ENCODE measurements around the gene RAPGEF3.

DNA sequence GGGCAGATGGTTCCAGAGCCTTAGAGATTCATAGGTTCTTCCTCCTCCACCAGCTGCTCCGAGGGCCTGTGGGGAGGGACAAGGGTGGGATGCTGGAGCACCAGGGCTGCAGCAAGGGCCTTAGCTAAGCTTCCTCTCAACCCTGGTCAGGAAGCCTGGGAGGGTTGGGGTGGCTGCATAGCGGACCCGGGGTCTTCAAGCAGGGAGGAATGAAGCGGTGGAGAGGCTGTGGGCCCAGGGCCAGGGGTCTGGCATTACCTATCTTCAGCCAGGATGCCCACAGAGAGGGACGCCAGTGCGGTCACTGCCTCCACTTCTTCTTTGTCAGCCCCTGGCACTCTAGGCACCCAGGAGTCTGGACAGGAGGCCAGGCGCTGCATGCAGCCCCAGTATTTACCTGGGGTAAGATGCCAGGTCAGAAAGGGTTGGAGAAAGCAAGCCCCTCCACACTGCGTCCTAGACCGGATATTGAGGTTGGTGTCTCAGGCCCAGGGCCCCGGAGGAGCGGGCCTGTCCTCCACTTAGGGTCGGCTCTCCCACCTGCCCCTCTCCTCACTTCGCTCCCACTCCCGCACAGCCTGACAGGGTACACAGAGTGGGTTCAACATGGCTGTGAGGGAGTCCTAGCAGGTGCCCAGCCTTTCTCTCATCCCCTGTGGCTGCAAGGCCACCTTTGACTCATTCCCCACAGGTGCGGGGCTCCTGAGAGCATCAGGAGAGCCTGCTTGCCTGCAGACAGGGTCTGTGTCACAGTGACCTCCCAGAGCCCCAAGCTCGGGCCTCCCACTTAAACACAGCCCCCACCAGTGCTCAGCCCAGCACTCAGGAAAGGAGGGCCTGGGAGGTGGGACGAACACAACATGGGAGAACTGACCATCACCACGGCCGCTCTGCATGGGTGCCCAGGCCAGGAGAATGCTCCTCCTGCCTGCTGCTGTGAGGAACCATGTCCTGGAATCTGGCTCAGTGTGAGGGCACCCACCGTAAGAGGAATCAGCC is 25.4 kb upstream of the RAPGEF3 start:
- TF ChIP-seq ZFX (CRISPR knock-in tag; IDR thresholded peaks at IDR 0.05) (no peak), E2F3 (CRISPR knock-in tag; IDR thresholded peaks at IDR 0.05) (no peak), POLR2AphosphoS5 (IDR thresholded peaks at IDR 0.05; ENCODE audit: control insufficient read depth, insufficient read depth, low read depth, low read length) (no peak), EGR1 (conservative IDR thresholded peaks at IDR 0.05) (no peak), KLF1 (tag; IDR thresholded peaks at IDR 0.05) (no peak), JUND (IDR thresholded peaks at IDR 0.05; ENCODE audit: borderline replicate concordance, low read depth, low read length) (no peak), JUND (tag; IDR thresholded peaks at IDR 0.05; ENCODE audit: borderline replicate concordance, low read depth, low read length) (no peak), ZNF707 (CRISPR knock-in tag; conservative IDR thresholded peaks at IDR 0.05) (no peak), ZZZ3 (IDR thresholded peaks at IDR 0.05) (no peak), IRF2 (CRISPR knock-in tag; IDR thresholded peaks at IDR 0.05) (no peak), NRF1 (conservative IDR thresholded peaks at IDR 0.05 in 1 of 2, IDR thresholded peaks at IDR 0.05 in 1 of 2) (no peak)
- TF ChIP-seq, protein P1, sequence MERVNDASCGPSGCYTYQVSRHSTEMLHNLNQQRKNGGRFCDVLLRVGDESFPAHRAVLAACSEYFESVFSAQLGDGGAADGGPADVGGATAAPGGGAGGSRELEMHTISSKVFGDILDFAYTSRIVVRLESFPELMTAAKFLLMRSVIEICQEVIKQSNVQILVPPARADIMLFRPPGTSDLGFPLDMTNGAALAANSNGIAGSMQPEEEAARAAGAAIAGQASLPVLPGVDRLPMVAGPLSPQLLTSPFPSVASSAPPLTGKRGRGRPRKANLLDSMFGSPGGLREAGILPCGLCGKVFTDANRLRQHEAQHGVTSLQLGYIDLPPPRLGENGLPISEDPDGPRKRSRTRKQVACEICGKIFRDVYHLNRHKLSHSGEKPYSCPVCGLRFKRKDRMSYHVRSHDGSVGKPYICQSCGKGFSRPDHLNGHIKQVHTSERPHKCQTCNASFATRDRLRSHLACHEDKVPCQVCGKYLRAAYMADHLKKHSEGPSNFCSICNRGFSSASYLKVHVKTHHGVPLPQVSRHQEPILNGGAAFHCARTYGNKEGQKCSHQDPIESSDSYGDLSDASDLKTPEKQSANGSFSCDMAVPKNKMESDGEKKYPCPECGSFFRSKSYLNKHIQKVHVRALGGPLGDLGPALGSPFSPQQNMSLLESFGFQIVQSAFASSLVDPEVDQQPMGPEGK (CRISPR knock-in tag; IDR thresholded peaks at IDR 0.05; ENCODE audit: borderline replicate concordance), result no peak
- TF ChIP-seq, protein P2, sequence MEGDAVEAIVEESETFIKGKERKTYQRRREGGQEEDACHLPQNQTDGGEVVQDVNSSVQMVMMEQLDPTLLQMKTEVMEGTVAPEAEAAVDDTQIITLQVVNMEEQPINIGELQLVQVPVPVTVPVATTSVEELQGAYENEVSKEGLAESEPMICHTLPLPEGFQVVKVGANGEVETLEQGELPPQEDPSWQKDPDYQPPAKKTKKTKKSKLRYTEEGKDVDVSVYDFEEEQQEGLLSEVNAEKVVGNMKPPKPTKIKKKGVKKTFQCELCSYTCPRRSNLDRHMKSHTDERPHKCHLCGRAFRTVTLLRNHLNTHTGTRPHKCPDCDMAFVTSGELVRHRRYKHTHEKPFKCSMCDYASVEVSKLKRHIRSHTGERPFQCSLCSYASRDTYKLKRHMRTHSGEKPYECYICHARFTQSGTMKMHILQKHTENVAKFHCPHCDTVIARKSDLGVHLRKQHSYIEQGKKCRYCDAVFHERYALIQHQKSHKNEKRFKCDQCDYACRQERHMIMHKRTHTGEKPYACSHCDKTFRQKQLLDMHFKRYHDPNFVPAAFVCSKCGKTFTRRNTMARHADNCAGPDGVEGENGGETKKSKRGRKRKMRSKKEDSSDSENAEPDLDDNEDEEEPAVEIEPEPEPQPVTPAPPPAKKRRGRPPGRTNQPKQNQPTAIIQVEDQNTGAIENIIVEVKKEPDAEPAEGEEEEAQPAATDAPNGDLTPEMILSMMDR (IDR thresholded peaks at IDR 0.05 in 2 of 3, conservative IDR thresholded peaks at IDR 0.05 in 1 of 3; ENCODE audit: insufficient read depth in 2 of 3, low read depth in 1 of 3, low read length in 3 of 3), result no peak
- TF ChIP-seq, protein P3, sequence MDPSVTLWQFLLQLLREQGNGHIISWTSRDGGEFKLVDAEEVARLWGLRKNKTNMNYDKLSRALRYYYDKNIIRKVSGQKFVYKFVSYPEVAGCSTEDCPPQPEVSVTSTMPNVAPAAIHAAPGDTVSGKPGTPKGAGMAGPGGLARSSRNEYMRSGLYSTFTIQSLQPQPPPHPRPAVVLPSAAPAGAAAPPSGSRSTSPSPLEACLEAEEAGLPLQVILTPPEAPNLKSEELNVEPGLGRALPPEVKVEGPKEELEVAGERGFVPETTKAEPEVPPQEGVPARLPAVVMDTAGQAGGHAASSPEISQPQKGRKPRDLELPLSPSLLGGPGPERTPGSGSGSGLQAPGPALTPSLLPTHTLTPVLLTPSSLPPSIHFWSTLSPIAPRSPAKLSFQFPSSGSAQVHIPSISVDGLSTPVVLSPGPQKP (CRISPR knock-in tag; IDR thresholded peaks at IDR 0.05), result no peak
